GM12864 (cell line): ENCODE data around the gene TEC.
"Not testable (repeated sequence)": the region's sequence is repeated elsewhere in the genome, so short reads cannot be mapped to it uniquely, and the experiment has no call there.

Source experiments
- DNase-seq: peaks from one replicate; pipeline ENCODE4 v3.0.0-alpha.2; 2011; ENCODE audit warnings: low read depth
- H3K4me3 ChIP-seq: 2 replicates; pipeline ENCODE4 v1.5.1; 2011; ENCODE audit warnings: mild to moderate bottlenecking, low read depth, low read length, control low read depth
- TF ChIP-seq, protein P1 (sequence below): IDR thresholded peaks from 2 replicates; pipeline ENCODE4 v1.5.1; 2011; ENCODE audit warnings: low read depth, mild to moderate bottlenecking, moderate library complexity, low read length, control low read depth, inconsistent platforms; ENCODE audit errors: missing control alignments

Gene TEC

DNA sequence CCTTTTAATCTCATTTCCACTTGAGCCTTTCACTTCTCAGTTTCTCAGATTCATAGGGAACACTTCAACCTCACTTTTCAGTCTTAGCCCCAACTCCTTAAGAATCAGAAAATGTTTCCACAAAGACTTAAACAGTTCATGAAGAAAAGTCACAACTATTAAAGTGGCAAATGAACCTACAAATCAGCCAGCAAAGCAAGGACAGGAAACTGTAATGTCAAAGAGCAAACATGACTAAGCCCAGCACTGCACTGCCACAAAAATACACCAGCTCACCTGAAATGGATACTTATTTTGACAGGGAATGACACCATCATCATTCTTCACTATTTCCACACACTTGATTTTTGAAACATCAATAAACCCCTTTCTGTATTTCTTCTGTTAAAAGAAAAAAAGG is 93.8 kb downstream of the TEC start:
- TF ChIP-seq, protein P1, sequence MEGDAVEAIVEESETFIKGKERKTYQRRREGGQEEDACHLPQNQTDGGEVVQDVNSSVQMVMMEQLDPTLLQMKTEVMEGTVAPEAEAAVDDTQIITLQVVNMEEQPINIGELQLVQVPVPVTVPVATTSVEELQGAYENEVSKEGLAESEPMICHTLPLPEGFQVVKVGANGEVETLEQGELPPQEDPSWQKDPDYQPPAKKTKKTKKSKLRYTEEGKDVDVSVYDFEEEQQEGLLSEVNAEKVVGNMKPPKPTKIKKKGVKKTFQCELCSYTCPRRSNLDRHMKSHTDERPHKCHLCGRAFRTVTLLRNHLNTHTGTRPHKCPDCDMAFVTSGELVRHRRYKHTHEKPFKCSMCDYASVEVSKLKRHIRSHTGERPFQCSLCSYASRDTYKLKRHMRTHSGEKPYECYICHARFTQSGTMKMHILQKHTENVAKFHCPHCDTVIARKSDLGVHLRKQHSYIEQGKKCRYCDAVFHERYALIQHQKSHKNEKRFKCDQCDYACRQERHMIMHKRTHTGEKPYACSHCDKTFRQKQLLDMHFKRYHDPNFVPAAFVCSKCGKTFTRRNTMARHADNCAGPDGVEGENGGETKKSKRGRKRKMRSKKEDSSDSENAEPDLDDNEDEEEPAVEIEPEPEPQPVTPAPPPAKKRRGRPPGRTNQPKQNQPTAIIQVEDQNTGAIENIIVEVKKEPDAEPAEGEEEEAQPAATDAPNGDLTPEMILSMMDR, result no peak
- no peak for DNase-seq
- no peak overlapping the region for H3K4me3 ChIP-seq

DNA sequence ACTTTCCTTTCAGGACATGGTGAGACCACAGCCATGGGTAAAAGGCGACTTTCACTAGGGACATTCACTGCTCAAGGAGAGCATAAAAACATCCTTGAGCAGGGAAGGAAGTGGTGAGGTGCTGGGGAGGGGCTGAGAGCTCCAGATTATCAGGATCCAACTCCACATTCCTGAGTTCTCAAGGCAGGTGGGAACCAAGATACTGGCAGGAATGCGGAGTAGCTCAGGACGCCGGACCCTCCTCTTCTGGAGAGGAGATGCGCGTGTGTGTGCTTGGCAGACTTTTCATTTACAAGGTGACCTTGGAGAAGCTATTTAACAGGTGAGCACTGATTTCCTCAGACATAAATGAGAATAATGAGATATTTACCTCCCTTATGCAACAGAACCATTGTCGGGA is 94.3 kb downstream of the TEC start:
- TF ChIP-seq, protein P1, result no peak
- no peak overlapping the region for H3K4me3 ChIP-seq
- DNase-seq, result no peak

DNA sequence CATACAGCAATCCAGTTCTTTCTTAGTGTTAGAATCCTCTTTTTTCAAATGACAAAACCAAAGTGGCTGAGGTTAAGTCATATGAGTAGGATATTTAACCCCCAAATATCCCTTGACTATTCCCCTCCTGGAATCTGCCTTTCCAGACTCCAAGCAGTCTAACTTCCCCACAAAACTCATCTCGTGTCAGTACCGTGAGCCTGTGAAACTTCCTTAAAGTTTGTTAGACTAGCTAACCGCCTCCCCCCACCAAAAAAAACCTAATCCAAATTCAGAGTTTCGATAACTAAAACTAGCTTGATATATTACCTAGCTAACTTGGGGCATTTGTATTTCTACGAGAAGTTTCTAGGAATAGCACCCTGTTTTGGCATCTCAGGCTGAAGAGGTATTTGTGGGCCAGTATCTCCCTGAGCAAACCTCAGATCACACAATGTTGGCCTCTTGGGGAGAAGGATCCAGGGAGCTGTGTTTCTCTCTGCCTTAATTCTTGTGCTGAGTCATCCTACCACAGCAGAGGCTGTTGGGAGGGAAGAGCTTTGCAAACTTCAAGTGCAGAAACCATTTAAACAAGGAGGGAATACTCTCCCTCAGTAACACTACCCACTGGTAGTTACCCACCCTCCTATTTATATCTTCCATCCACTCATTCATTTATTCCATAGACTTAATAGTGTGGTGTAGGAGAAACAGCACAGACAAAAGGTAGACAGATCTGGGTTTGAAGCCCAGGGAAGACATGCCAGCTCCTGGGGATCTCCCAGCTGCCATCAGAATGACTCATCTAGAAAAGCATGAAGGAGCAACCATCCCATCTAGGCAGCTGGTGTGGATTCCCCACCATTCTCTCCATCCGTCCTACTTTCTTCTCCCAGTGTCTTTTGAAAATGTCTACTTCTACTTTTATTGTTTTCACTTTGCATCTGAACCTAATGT is 96.3 kb downstream of the TEC start:
- DNase-seq, result no peak
- H3K4me3 ChIP-seq, result no peak overlapping the region
- TF ChIP-seq, protein P1, result no peak

DNA sequence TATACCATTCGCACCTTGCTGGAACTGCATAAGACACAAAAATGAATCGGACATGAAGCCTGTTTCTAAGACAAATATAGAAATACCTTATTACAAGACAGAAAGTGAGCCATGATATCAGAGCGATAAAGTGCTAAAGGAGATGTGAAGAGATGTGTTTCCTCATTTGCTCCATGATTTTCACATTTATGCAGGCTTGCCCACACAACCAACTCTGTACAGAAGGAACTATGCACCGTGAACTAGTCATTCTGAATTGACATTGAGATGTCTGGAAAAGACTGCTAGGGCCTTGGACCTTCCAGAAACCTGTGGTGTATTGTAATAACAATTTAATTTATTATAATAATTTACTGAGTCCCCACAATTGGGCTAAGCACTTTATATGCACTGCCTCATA is 97.0 kb downstream of the TEC start:
- no peak overlapping the region for H3K4me3 ChIP-seq
- no peak for DNase-seq
- TF ChIP-seq, protein P1, result no peak

DNA sequence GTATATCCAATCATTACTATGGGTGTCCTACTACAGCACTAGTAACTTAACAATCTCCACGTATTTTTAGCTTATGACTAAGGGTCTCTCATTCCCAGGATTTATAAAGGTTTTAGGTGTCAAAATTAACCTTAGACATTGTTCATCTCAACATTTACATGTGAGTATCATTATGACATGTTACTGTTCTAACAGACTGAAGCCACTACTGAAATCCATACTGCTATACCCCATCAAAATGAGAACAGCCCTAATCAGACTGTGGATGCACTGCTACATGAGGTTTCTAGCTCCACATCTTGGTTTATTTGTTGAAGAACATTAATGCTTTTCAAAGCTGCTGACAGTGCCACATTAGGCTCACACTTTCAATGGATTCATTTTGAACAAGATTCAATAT is 100.0 kb downstream of the TEC start:
- no peak for DNase-seq
- H3K4me3 ChIP-seq, result no peak overlapping the region
- TF ChIP-seq, protein P1, result no peak

DNA sequence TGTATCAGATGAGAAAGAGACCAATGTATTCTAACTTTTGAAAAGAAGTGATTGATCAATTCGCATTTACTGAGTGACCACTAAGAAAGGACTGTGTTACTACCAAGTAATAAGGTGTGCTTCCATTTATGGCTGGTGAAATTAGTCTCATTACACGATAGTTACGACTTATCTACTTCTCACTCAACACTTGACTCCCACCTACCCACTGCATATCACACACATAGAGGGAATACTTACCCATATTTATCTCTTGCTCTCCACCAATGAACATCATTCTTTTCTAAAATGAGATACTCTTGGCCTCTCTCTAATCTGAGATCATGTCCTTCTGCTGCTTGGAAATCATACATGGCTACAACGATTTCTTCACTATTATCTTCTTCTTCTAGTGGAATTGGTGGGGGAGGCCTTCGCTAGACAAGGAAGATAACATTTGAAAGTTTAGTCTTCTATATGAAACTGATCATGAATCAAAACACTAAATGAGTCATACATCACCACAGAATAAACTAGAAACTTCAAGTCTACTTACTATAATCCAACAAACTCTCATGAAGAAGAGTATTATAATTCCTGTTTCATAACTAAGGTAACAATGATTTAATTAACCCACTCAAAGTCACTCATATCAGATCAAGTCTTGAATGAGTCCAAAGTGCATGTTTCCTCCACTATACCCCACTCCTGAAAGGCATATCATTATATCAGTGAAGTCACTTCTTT is 101.9 kb downstream of the TEC start:
- no peak for DNase-seq
- TF ChIP-seq, protein P1, result no peak
- no peak overlapping the region for H3K4me3 ChIP-seq

DNA sequence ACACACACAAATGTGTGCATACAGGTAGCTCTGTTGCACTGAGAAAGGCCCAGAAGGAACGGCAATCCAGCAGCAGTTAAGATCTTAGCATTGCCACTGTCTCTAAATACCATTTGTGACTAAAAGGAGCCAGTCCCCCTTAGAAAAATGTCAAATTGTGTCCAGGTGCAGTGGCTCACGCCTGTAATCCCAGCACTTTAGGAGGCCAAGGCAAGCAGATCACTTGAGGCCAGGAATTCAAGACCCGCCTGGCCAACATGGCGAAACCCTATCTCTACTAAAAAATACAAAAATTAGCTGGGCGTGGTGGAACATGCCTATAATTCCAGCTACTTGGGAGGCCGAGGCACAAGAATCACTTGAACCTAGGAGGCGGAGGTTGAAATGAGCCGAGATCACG is 105.1 kb downstream of the TEC start:
- not testable (repeated sequence) for DNase-seq, H3K4me3 ChIP-seq
